ENCODE data around the gene RRP8. TPM values are rescaled to one million over a fixed set of nuclear protein-coding genes. Genes with fewer than 3 reads are reported as not detected.

The RRP8 gene
- total and polyA plus RNA-seq, 12 donors: 9.4 to 34.8 (median 22.3) TPM

DNA sequence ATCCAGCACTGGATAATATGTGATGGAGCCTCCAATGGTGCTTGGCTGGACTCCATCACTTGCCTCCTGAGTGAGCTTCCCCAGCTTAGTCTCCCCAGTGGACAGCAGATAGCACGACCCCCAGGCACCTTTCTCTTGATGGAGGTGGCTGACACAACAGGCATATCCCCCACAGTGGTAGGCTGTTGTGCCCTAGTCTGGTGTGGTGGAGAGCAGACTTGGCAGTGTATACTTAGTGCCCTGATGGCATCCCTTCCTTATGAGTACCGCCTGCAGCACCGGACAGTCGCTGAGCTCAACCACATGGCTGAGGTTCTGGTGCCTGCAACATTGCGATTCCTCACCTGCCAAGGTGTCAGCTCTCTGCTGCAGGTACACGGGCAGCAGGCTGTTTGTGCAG is 56.2 kb downstream of the RRP8 start:
- TF ChIP-seq, protein P1, sequence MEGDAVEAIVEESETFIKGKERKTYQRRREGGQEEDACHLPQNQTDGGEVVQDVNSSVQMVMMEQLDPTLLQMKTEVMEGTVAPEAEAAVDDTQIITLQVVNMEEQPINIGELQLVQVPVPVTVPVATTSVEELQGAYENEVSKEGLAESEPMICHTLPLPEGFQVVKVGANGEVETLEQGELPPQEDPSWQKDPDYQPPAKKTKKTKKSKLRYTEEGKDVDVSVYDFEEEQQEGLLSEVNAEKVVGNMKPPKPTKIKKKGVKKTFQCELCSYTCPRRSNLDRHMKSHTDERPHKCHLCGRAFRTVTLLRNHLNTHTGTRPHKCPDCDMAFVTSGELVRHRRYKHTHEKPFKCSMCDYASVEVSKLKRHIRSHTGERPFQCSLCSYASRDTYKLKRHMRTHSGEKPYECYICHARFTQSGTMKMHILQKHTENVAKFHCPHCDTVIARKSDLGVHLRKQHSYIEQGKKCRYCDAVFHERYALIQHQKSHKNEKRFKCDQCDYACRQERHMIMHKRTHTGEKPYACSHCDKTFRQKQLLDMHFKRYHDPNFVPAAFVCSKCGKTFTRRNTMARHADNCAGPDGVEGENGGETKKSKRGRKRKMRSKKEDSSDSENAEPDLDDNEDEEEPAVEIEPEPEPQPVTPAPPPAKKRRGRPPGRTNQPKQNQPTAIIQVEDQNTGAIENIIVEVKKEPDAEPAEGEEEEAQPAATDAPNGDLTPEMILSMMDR (IDR thresholded peaks at IDR 0.05): no peak
- TF ChIP-seq POLR2A (IDR thresholded peaks at IDR 0.05): no peak
- peaks cover 0 to 3% of the 10 kb centered on the region in 2 donors for H3K36me3 ChIP-seq (replicated peaks in 1 of 2)
- no peak overlapping the region for H3K27ac ChIP-seq
- H3K4me3 ChIP-seq: no peak overlapping the region
- intact Hi-C loops (cut with DNase I): no loop called here
- no peak for DNase-seq
- no peaks in the 10 kb centered on the region for H3K9me3 ChIP-seq (replicated peaks in 1 of 3)
- H3K4me1 ChIP-seq (replicated peaks in 1 of 2): no peaks in the 10 kb centered on the region
- no peaks in the 10 kb centered on the region for H3K27me3 ChIP-seq
- 91 to 98% (median 94%) methylated on average over 4 to 6 of the region's 6 CpGs for WGBS, 4 donors

DNA sequence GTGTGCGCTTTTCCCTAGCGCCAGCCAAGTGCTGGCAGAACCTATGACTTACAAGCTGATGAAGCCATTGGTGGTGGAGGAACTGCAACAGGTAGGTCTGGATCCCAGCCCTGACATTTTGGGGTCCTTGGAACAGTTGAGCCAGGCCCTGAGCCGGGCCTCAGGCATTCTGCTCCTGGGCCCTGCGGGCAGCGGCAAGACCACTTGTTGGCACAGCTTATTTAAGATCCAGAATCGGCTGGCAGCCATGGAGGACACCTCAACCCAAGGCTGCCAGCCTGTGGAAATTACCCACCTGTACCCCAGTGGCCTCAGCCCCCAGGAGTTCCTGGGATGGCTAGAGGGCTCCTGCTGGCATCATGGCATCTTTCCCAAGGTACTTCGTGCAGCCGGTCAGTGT is 56.7 kb downstream of the RRP8 start:
- Histone ChIP-seq H3K9me3 (replicated peaks in 1 of 3) (no peaks in the 10 kb centered on the region), H3K27me3 (no peaks in the 10 kb centered on the region), H3K36me3 (replicated peaks in 1 of 2) (peaks cover 0 to 3% of the 10 kb centered on the region in 2 donors), H3K4me1 (replicated peaks in 1 of 2) (no peaks in the 10 kb centered on the region), H3K4me3 (no peak overlapping the region), H3K27ac (no peak overlapping the region)
- no peak for DNase-seq
- intact Hi-C loops (cut with DNase I): no loop called here
- WGBS, 4 donors: 92 to 100% (median 99%) methylated on average over 2 to 8 of the region's 8 CpGs
- no peak for TF ChIP-seq POLR2A (IDR thresholded peaks at IDR 0.05)
- TF ChIP-seq, protein P1 (IDR thresholded peaks at IDR 0.05): no peak

DNA sequence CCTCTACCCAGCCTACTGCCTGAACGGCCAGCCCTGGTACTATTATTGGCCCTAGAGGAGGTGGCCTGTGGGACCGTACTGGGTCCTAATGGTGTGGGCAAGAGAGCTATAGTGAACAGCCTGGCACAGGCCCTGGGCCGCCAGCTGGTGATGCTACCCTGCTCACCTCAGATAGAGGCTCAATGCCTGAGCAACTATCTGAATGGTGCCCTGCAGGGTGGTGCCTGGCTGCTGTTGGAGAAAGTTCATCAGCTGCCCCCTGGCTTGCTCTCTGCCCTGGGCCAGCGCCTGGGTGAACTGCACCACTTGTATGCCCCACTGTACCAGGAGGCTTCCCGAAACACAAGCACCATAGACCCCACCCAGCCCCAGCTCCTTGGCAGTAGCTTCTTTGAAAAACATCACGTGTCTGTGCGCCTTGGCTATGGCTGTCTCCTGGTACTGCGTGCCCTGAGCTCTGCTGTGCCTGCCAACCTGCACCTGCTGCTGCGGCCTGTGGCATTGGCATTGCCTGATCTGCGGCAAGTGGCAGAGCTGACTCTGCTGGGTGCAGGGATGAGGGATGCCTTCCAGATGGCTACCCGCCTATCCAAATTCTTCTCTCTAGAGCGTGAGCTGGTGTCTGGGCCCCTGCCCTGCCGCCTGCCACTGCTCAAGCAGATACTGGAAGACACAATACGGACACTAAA is 57.4 kb downstream of the RRP8 start:
- DNase-seq: no peak
- no peaks in the 10 kb centered on the region for H3K4me1 ChIP-seq (replicated peaks in 1 of 2)
- peaks cover 0 to 3% of the 10 kb centered on the region in 2 donors for H3K36me3 ChIP-seq (replicated peaks in 1 of 2)
- intact Hi-C loops (cut with DNase I): no loop called here
- 96 to 100% (median 98%) methylated on average over 3 to 14 of the region's 14 CpGs for WGBS, 4 donors
- TF ChIP-seq POLR2A (IDR thresholded peaks at IDR 0.05): no peak
- TF ChIP-seq, protein P1 (IDR thresholded peaks at IDR 0.05): no peak
- H3K9me3 ChIP-seq (replicated peaks in 1 of 3): no peaks in the 10 kb centered on the region
- H3K4me3 ChIP-seq: no peak overlapping the region
- H3K27ac ChIP-seq: no peak overlapping the region
- no peaks in the 10 kb centered on the region for H3K27me3 ChIP-seq

Other genes with a start within 250 kb of the RRP8 start
- 10 to 100 TPM; 35.8 to 85.0 (median 67.4) TPM for gene SMPD1, start 213.1 kb downstream of the RRP8 start, total RNA-seq
- gene SMPD1, start 213.1 kb downstream of the RRP8 start, polyA plus RNA-seq: 10 to 100 TPM; 44.6 to 51.7 (median 44.8) TPM
- gene APBB1, start 184.5 kb downstream of the RRP8 start, total RNA-seq: 10 to 100 TPM; 27.2 to 65.2 (median 48.7) TPM
- 10 to 100 TPM; 37.6 to 72.4 (median 53.1) TPM for gene APBB1, start 184.5 kb downstream of the RRP8 start, polyA plus RNA-seq
- gene HPX, start 162.6 kb downstream of the RRP8 start, total RNA-seq: 10 to 100 TPM in 1 of 9 donors, 1 to 10 TPM in 7, under 1 TPM in 1; 0.26 to 25.2 (median 1.7) TPM
- gene HPX, start 162.6 kb downstream of the RRP8 start, polyA plus RNA-seq: 1 to 10 TPM; 1.5 to 1.8 (median 1.8) TPM
- 10 to 100 TPM in 4 of 9 donors, 1 to 10 TPM in 5; 6.6 to 20.6 (median 9.8) TPM for gene TRIM3, start 129.7 kb downstream of the RRP8 start, total RNA-seq
- gene TRIM3, start 129.7 kb downstream of the RRP8 start, polyA plus RNA-seq: 10 to 100 TPM in 2 of 3 donors, 1 to 10 TPM in 1; 6.7 to 23.8 (median 16.8) TPM
- 100 to 1,000 TPM in 1 of 9 donors, 10 to 100 TPM in 8; 47.4 to 108 (median 61.6) TPM for gene ARFIP2, start 122.3 kb downstream of the RRP8 start, total RNA-seq
- gene ARFIP2, start 122.3 kb downstream of the RRP8 start, polyA plus RNA-seq: 10 to 100 TPM; 51.1 to 65.0 (median 53.1) TPM
- 10 to 100 TPM; 30.3 to 81.9 (median 41.1) TPM for gene TIMM10B, start 122.1 kb downstream of the RRP8 start, total RNA-seq
- gene TIMM10B, start 122.1 kb downstream of the RRP8 start, polyA plus RNA-seq: 10 to 100 TPM; 12.1 to 96.9 (median 16.7) TPM
- gene DNHD1, start 106.3 kb downstream of the RRP8 start, total RNA-seq: 10 to 100 TPM in 4 of 9 donors, 1 to 10 TPM in 5; 5.7 to 14.0 (median 8.9) TPM
- 10 to 100 TPM in 2 of 3 donors, 1 to 10 TPM in 1; 3.9 to 27.1 (median 16.8) TPM for gene DNHD1, start 106.3 kb downstream of the RRP8 start, polyA plus RNA-seq
- 100 to 1,000 TPM in 8 of 9 donors, 10 to 100 TPM in 1; 99.1 to 191 (median 153) TPM for gene ILK, start 158 bp upstream of the RRP8 start, total RNA-seq
- 100 to 1,000 TPM; 117 to 177 (median 162) TPM for gene ILK, start 158 bp upstream of the RRP8 start, polyA plus RNA-seq
- 100 to 1,000 TPM in 8 of 9 donors, 10 to 100 TPM in 1; 69.7 to 290 (median 174) TPM for gene TAF10, start 8.6 kb upstream of the RRP8 start, total RNA-seq
- 100 to 1,000 TPM; 280 to 389 (median 310) TPM for gene TAF10, start 8.6 kb upstream of the RRP8 start, polyA plus RNA-seq
- gene TPP1, start 15.8 kb upstream of the RRP8 start, total RNA-seq: 100 to 1,000 TPM in 8 of 9 donors, 10 to 100 TPM in 1; 53.2 to 464 (median 335) TPM
- gene TPP1, start 15.8 kb upstream of the RRP8 start, polyA plus RNA-seq: 100 to 1,000 TPM in 1 of 3 donors, 10 to 100 TPM in 2; 84.2 to 371 (median 96.9) TPM
- 10 to 100 TPM in 6 of 9 donors, 1 to 10 TPM in 3; 4.3 to 15.3 (median 11.5) TPM for gene DCHS1, start 52.2 kb upstream of the RRP8 start, total RNA-seq
- 10 to 100 TPM in 1 of 3 donors, 1 to 10 TPM in 2; 1.3 to 12.1 (median 5.0) TPM for gene DCHS1, start 52.2 kb upstream of the RRP8 start, polyA plus RNA-seq
- 100 to 1,000 TPM in 3 of 9 donors, 10 to 100 TPM in 6; 51.2 to 532 (median 79.8) TPM for gene MRPL17, start 79.7 kb upstream of the RRP8 start, total RNA-seq
- 100 to 1,000 TPM in 1 of 3 donors, 10 to 100 TPM in 2; 77.8 to 141 (median 97.9) TPM for gene MRPL17, start 79.7 kb upstream of the RRP8 start, polyA plus RNA-seq
- under 1 TPM in 4 of 9 donors, not detected in 5; 0.14 to 0.64 (median 0.26) TPM for gene OR2AG2, start 168.4 kb upstream of the RRP8 start, total RNA-seq
- under 1 TPM in 1 of 3 donors, not detected in 2; 0.27 TPM for gene OR2AG2, start 168.4 kb upstream of the RRP8 start, polyA plus RNA-seq
- not detected for gene OR2AG1, start 179.4 kb upstream of the RRP8 start, total RNA-seq
- gene OR2AG1, start 179.4 kb upstream of the RRP8 start, polyA plus RNA-seq: not detected
- under 1 TPM in 5 of 9 donors, not detected in 4; 0.07 to 0.39 (median 0.13) TPM for gene OR6A2, start 196.1 kb upstream of the RRP8 start, total RNA-seq
- not detected for gene OR6A2, start 196.1 kb upstream of the RRP8 start, polyA plus RNA-seq
- not detected for gene OR10A5, start 242.1 kb upstream of the RRP8 start, total RNA-seq
- not detected for gene OR10A5, start 242.1 kb upstream of the RRP8 start, polyA plus RNA-seq